Superior temporal gyrus (tissue), 1 donor: ENCODE data around the gene MLIP.
"Not testable (repeated sequence)": the region's sequence is repeated elsewhere in the genome, so short reads cannot be mapped to it uniquely, and the experiment has no call there.

Experiments used
- DNase-seq: peaks from one replicate; pipeline ENCODE4 v3.0.0-alpha.2; 2016; ENCODE audit errors: extremely low spot score

The MLIP gene

GRCh38 chr6:54140811-54141210 is 29.6 kb downstream of the MLIP start:
- no peak for DNase-seq

DNA sequence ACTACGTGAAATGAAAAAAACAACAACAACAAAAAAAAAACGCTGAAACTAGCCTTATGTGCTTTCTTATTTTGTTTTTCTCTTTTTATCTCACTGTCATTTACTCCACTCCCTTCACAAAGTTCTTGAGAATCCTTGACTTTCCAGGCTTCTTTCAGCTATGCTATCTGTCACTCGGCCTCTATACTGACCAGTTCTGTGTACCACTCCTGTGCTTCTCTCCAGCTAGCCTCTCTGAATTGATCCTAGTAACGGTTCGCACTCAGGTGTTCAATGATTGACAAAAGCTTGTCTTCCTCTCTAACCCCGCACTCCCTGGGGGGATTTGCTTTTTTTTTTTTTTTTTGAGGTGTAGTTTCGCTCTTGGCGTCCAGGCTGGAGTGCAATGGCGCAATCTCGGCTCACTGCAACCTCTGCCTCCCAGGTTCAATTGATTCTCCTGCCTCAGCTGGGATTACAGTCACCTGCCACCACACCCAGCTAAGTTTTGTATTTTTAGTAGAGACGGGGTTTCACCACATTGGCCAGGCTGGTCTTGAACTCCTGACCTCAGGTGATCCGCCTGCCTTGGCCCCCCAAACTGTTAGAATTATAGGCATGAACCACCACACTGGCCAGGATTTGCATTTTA is 31.8 kb downstream of the MLIP start:
- DNase-seq = no peak

GRCh38 chr6:54151861-54152260 is 40.6 kb downstream of the MLIP start:
- DNase-seq = no peak

DNA sequence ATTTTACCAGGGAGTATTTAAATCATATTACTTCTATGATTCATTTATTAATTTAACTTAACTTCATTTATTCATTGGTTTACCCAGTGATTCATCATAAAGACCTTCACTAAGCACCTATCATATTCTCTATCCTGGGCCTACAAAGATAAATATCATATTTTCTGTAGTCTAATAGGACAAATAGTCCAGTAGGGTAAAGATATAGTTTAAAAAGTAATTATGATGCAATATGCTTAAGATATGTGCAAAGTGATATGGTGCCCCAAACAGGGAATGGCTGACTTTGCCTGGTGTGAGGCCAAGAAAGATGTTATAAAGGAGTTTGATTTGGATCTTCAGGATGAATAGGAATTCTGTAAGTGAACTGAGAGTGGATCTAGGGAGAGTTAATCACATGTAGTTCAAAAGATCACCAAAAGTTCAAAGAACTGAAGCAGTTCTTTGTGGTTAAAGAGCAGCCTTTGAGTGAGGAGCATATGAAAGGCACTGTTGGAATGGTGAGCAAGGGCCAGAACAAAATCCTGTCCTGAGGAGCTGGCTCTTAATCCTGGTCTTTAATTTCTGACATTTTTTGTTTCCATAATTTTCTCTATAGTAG is 45.5 kb downstream of the MLIP start:
- DNase-seq = no peak

DNA sequence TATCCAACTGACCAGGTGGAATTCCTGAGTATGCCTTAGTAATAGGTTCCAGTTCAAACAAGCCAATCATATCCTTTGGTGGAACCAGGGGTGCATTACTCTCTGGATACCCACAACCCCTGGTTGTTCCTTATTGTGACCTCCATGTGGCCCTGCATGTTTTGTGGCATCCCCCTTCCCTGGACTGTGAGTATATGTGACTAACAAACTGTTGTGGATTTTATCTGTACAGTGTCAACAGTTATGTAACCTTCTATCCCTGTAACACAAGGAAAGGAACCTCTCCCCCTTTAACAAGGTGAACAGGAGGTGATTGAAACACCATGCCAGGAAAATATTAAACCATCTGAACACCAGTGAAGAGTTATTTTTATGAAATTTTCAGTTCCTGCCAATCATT is 46.2 kb downstream of the MLIP start:
- no peak for DNase-seq

DNA sequence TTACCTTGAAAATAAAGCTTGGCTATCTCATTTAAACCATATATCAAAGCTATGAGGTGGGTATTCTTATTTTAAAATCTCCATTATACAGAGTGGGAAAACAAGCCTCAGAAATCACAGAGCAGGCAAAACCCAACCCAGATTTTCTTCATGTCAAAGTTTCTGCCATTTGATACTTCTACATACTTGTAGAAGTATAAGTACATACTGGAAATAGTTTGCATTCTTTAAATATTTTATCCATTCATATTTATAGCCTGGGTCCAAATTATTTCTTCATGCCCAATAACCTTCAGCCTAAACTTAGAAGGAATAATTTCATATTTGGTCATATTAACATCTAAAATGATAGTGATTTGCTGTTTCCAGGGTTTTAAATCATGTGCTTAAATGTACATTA is 61.8 kb downstream of the MLIP start:
- DNase-seq = no peak

DNA sequence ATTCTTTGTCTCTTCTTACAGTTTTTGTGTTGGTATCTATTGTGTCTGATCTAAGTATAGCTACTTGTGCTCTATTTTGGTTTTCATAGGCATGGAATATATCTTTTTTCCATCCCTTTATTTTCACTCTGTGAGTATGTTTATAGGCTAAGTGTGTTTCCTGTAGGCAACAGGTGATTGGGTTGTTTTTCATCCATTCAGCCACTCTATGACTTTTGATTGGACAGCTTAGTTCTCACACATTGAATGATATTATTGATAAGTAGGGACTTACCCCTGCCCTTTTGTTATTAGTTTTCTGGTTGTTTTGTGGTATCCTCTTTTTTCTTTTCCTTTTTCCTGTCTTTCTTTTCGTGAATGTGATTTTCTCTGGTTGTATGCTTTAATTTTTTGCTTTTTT is 67.9 kb downstream of the MLIP start:
- DNase-seq = no peak

DNA sequence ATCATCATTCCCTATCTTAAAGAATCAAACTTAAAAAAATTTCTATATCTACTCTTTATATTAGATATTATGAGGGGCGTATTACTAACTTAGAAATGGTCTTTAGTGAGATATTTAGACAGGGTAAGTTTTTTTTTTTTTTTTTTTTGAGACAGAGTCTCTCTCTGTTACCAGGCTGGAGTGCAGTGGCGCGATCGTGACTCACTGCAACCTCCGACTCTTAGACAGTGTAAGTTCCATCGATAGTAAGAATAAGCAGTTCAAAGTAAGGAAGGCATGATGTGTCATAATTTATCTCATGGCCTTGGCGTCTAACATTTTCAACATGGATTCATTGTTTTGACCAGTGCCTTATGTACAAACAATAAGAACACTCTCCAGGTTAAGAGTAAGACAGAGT is 72.4 kb downstream of the MLIP start:
- no peak for DNase-seq

DNA sequence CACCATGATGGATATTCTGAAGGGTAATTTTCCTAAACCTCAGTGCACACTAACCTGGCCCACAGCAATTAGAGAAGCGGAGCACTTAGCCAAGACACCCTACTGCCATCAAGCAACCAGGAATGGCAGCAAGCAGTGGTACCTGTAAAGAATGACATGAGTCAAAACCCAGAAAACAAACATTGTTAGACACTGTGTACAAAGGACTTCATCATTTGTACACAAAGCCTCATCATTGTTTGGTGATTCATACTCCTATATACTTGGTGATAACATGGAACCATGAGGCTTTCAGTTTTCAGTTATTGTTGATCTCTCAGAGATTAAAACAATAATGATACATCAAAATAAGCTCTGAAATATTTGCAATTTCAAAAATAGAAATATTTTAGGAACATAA is 74.6 kb downstream of the MLIP start:
- no peak for DNase-seq

DNA sequence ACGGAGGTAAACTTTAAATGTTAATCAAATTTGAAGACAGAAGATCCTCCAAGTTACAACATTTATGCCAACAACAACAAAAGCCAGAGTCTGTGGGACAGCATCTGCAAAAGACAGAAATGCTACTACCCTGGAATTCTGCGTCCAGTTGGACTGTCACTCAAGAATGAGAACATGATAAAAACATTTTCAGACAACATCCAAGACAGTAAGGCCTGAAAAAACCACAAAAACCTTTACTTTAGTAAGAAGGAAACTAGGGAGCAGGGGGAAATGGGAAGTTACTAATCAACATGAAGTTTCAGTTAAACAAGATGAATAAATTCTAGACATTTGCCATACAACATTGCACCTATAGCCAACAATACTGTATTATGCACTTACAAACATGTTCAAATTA is 77.6 kb downstream of the MLIP start:
- DNase-seq = no peak

- no peak for DNase-seq
Measured at GRCh38 chr6:54191461-54191860, 80.2 kb downstream of the MLIP start.

DNA sequence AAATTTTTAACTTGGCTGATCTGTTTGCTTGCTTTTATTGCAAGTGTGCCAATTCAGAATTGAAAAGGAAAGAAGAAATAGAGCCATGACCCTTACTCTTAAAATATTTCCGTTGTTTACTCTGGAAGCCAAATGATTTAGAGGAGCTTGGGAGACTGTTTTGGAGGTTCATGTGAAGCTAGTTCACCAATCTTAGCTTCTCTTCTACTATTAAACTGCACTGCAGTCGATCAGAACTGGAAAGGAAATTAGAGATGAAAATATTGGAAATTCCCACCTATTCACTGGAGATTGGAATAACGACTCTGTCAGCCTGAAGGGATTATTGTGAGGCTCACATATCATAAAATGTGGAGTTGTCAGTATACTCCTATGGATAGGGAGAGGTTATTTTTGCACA is 81.8 kb downstream of the MLIP start:
- DNase-seq = no peak

- DNase-seq = no peak
Measured at GRCh38 chr6:54193560-54193959, 82.3 kb downstream of the MLIP start.

DNA sequence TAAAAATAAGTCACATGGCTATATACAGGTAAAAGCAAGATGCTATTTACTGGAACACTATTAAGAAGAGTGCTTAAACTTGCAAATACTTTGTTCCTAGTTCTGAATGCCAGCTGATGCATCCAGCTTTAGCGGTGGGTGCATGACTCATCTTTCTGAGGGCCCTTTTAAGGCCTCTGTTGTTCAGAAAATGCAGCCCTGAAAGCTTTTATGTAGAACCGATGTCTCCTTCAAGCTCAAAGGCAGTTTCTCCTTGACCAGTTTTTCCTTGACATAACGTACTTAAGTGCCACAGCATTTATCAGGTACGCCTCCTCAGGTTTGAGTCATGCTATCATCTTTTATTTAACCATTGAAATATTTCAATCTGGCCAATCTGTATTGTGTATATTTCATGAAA is 82.8 kb downstream of the MLIP start:
- no peak for DNase-seq

DNA sequence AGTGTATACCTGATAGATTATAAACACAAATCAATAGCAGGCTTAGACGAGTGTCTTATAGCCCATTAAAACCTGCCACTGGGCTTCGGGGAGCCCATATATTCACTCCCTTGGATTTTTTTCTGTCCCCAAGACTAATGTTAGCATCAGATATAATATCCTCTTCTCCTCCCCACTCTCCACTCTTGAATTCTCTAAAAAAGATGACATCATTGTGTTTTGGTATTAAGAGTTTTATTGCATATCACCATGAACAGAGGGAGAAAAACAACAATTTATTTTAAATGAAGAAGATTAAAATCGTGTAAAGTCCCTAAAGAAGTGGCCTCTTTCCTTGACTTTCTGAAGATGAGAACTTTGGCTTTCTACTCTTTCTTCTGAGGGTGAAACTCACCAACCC is 84.4 kb downstream of the MLIP start:
- no peak for DNase-seq

GRCh38 chr6:54196905-54197304 is 85.7 kb downstream of the MLIP start:
- no peak for DNase-seq

DNA sequence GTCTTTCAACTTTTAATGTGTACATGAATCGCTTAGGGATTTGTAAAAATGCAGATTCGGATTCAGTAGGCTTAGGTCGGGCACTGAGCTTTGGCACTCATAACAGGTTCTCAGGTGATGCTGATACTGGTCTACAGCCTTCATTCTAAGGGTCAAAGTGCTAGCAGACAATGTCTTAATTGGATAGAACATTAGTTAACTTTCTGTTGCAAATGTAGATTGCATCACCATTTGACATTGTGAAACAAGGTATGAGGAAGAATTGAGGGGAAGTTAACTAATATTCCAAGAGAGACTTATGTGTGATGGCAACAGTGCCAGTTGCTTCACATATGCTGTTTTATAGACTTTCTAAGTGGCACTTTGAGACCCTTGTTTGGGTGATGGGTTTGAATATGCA is 86.9 kb downstream of the MLIP start:
- DNase-seq = no peak

GRCh38 chr6:54203474-54204035 is 92.3 kb downstream of the MLIP start:
- DNase-seq = not testable (repeated sequence)

GRCh38 chr6:54204921-54205591 is 93.8 kb downstream of the MLIP start:
- DNase-seq = no peak

DNA sequence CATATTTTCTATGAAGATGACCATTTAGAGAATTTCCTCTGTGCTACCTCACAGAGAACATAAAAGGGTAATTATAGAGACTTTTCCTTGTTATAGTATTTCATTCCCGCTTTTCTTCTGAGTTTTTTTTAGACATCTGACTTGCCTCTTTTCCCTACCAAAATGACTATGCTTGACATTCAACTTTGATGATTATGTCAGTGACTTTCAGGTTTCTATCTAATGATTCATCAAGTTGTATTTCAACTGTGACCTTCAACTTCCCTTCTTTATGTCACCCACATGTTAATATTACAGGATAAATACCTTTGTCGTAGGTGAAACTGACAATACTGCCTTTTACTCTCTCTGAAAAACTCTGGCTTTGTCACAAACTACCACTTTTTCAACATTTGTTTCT is 95.3 kb downstream of the MLIP start:
- no peak for DNase-seq

DNA sequence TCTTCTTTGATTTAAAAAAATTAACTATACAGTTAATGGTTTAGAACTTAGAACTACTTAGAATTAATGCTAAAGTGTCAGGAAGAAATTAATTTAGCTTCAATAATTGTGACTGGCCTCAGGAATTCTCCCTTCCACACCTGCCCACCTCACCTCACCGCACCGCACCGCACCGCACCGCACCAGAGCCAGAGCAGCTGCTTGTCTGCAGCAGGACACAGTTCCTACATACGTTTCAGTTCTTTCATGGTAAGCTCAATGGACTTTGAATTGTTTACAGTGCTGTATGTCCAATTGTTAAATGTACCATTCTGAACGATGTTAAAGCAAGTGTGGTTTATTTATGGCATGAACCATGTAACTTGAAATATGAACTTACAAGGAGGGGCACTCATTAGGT is 98.7 kb downstream of the MLIP start:
- DNase-seq = not testable (repeated sequence)

GRCh38 chr6:54214286-54214685 is 103.0 kb downstream of the MLIP start:
- no peak for DNase-seq

DNA sequence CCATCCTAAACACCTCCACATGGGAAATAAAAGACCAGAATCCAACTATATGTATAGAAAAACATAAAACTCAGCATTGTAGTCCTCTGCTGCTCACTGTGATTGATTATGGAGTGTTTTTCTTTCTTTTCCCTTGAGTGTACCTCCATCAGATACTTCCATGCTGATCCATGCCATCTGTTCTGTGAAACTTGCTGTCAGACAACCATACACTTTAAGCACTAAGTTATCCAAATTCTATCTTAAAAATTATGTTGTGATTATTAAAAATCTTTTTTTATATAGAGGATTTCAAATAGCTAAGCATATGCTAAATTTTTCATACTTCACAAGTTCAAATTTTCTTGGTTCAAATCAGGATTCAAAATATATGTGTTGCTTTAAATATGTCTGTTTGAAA is 105.1 kb downstream of the MLIP start:
- no peak for DNase-seq
